GM12865 (cell line): ENCODE data around the gene BAIAP3.
A peak's percentile ranks its signal among the peaks of the same experiment; 100 is the strongest.

ENCODE experiments used
- DNase-seq: peaks from one replicate; pipeline ENCODE4 v3.0.0; 2010; ENCODE audit warnings: low read depth
- H3K4me3 ChIP-seq: 2 replicates; pipeline ENCODE4 v1.5.1; 2011; ENCODE audit warnings: mild to moderate bottlenecking, low read depth, low read length, control low read depth
- TF ChIP-seq, protein P1 (sequence below): IDR thresholded peaks from 2 replicates; pipeline ENCODE4 v1.5.1; 2011; ENCODE audit warnings: low read length, control low read depth, low read depth, inconsistent platforms; ENCODE audit not compliant: insufficient read depth; ENCODE audit errors: missing control alignments

Gene BAIAP3

DNA sequence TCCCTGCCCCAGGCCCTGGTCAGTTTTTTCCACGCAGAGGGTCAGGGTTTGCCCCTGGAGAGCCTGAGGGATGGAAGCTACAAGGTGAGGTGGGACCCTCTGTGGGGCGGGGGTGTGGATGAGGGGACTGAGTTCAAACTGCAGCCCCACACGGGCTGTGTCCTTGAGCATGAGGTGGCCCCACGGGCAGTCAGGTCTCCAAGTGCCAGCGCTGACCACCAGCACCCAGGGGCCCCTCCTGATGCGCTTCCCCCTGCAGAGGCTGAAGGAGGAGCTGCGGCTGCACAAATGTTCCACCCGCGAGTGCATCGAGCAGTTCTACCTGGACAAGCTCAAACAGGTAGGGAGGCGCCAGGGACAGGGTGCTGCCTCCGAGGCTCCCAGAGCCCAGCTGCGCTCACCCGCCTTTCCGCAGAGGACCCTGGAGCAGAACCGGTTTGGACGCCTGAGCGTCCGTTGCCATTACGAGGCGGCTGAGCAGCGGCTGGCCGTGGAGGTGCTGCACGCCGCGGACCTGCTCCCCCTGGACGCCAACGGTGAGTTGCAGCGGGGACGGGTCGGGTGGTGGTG is 13.9 kb downstream of the BAIAP3 start:
- no peak for DNase-seq
- no peak overlapping the region for H3K4me3 ChIP-seq
- TF ChIP-seq, protein P1, sequence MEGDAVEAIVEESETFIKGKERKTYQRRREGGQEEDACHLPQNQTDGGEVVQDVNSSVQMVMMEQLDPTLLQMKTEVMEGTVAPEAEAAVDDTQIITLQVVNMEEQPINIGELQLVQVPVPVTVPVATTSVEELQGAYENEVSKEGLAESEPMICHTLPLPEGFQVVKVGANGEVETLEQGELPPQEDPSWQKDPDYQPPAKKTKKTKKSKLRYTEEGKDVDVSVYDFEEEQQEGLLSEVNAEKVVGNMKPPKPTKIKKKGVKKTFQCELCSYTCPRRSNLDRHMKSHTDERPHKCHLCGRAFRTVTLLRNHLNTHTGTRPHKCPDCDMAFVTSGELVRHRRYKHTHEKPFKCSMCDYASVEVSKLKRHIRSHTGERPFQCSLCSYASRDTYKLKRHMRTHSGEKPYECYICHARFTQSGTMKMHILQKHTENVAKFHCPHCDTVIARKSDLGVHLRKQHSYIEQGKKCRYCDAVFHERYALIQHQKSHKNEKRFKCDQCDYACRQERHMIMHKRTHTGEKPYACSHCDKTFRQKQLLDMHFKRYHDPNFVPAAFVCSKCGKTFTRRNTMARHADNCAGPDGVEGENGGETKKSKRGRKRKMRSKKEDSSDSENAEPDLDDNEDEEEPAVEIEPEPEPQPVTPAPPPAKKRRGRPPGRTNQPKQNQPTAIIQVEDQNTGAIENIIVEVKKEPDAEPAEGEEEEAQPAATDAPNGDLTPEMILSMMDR: no peak

- no peak for DNase-seq
- H3K4me3 ChIP-seq: no peak overlapping the region
- TF ChIP-seq, protein P1: no peak
These were observed 14.5 kb downstream of the BAIAP3 start for GRCh38 chr16:1347962-1348361.

GRCh38 chr16:1348441-1348840 is 15.0 kb downstream of the BAIAP3 start:
- no peak overlapping the region for H3K4me3 ChIP-seq
- DNase-seq: no peak
- TF ChIP-seq, protein P1: no peak

DNA sequence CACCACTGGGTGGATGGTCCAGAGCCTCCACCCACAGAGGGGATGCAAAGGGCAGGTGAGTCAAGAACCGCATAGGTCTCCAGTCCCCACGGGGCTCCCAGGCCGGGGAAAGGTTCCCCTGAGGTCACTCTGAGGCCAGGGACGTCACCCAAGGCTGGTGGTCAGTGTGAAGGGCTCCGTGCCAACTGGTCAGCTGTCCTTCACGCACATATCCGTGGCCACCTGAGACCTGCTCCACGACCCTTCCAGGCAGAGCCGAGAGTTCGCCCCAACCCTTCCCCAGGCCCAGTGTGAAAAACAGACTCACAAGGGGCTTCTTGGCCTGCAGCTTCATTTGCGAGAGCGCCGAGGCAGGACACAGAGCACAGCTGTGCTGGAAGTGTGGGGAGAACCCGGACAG is 15.5 kb downstream of the BAIAP3 start:
- no peak for DNase-seq
- H3K4me3 ChIP-seq: no peak overlapping the region
- TF ChIP-seq, protein P1: no peak

DNA sequence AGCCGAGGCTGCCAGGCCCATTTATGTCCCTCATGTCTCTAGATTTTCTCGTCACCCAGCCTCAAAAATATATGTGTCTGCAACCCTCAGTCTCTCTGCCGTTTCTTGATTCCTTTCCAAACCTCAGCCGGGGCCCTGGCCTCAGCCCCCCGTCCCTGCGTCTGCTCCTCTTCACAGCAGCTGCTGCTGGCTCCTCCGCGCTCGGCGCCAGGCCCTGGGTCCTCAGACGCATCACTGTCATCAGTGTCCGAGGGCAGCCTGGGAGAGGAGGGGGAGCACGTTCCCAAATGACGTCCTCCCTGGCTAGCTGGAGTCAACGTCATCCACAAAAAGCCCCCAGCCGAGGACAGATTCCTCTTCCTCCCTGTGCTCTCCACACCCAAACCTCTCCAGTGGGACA is 15.9 kb downstream of the BAIAP3 start:
- H3K4me3 ChIP-seq: no peak overlapping the region
- no peak for DNase-seq
- TF ChIP-seq, protein P1: no peak

- TF ChIP-seq, protein P1: no peak
- H3K4me3 ChIP-seq: no peak overlapping the region
- no peak for DNase-seq
These were observed 16.5 kb downstream of the BAIAP3 start for GRCh38 chr16:1349951-1350350.

DNA sequence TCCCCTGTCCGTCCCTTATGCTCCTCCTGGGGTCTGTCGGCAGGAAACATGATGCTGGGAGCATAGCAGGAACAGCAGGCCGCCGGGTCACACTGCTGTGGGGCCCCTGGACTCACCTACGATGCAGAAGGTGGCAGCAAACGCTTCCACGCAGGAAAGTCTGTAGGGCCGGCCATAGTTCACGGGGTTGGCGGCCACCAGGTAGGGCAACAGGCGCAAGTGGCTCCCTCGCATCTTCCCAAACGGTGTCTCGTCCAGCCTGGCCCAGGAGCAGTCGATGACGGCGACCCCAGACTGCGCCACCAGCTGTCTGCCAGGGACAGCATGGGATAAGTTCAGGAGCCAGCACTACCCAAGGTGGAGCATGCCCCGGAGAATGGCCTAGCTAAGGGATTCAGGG is 17.2 kb downstream of the BAIAP3 start:
- DNase-seq: no peak
- H3K4me3 ChIP-seq: peak overlapping the region; percentile 66
- TF ChIP-seq, protein P1: no peak
